A673 (cell line): Measurements from ENCODE around the gene RGS17. TPM values are rescaled to one million over a fixed set of nuclear protein-coding genes. Genes with fewer than 3 reads are reported as not detected.

Source experiments
- BruUV-seq: library from RNA; stranded (reverse); fragments of 400-500 nt; replicated peaks from 2 replicates; lab custom pipeline; 2021; lab: Mats Ljungman, UMichigan
- CTCF ChIA-PET: fragments of 300-600 bp; sonication (Branson Sonifier 250); formaldehyde crosslinking; loops from one replicate; lab custom pipeline; 2022; ENCODE audit warnings: antibody characterized with exemption; lab: Charles Lee
- POLR2A ChIA-PET: fragments of 300-600 bp; sonication (Branson Sonifier 250); formaldehyde crosslinking; loops from one replicate; lab custom pipeline; 2022; ENCODE audit warnings: antibody characterized with exemption; ENCODE audit not compliant: low non-redundant PET; lab: Charles Lee
- DNase-seq: peaks from one replicate; pipeline ENCODE4 v3.0.0-alpha.2; 2015; ENCODE audit warnings: low spot score
- H3K27ac ChIP-seq: fragments of 200-600 bp; sonication (generic); 2 replicates; pipeline ENCODE4 v1.5.1; 2016; ENCODE audit warnings: mixed run types, low read depth, mild to moderate bottlenecking, mixed read lengths, antibody characterized with exemption, low read length; ENCODE audit not compliant: poor library complexity, severe bottlenecking
- H3K27me3 ChIP-seq: fragments of 200-600 bp; sonication (generic); replicated peaks from 2 replicates; pipeline ENCODE4 v1.6.1; 2017; ENCODE audit warnings: mixed run types, low read depth, mild to moderate bottlenecking, mixed read lengths, antibody characterized with exemption, low read length; ENCODE audit not compliant: insufficient read depth, poor library complexity
- H3K36me3 ChIP-seq: fragments of 200-600 bp; sonication (generic); 2 replicates; pipeline ENCODE4 v1.6.1; 2016; ENCODE audit warnings: mixed run types, mild to moderate bottlenecking, mixed read lengths, antibody characterized with exemption, low read length; ENCODE audit not compliant: insufficient read depth, poor library complexity, severe bottlenecking
- H3K4me1 ChIP-seq: fragments of 200-600 bp; sonication (generic); 2 replicates; pipeline ENCODE4 v1.6.1; 2017; ENCODE audit warnings: mixed run types, mild to moderate bottlenecking, mixed read lengths, antibody characterized with exemption, low read length; ENCODE audit not compliant: insufficient read depth, poor library complexity, severe bottlenecking
- H3K4me3 ChIP-seq: fragments of 200-600 bp; sonication (generic); 2 replicates; pipeline ENCODE4 v1.5.1; 2016; ENCODE audit warnings: low read depth, mixed run types, mild to moderate bottlenecking, mixed read lengths, low read length; ENCODE audit not compliant: poor library complexity, severe bottlenecking
- H3K9me3 ChIP-seq: fragments of 200-600 bp; sonication (generic); 2 replicates; pipeline ENCODE4 v1.6.1; 2016; ENCODE audit warnings: mixed run types, low read depth, mild to moderate bottlenecking, mixed read lengths, antibody characterized with exemption, low read length; ENCODE audit not compliant: poor library complexity, severe bottlenecking
- EZH2 ChIP-seq: fragments of 200-600 bp; sonication (generic); IDR thresholded peaks from 2 replicates; pipeline ENCODE4 v1.6.1; 2017; ENCODE audit warnings: borderline replicate concordance, low read depth, mild to moderate bottlenecking, mixed read lengths, antibody characterized with exemption, low read length; ENCODE audit not compliant: poor library complexity, severe bottlenecking
- intact Hi-C: fragments of 100-400 bp; cut with micrococcal nuclease; formaldehyde crosslinking; loops from one replicate; pipeline ENCODE4 v1.10.0; 2022; ENCODE audit not compliant: unreplicated experiment
- total RNA-seq: library from RNA; stranded (reverse); gene quantifications from 2 replicates; pipeline ENCODE4 v1.2.3, GENCODE V29; 2021
- TF ChIP-seq, protein P1 (sequence below): fragments of 300-800, 200-600 bp; sonication (generic); conservative IDR thresholded peaks from 2 replicates; pipeline ENCODE4 v1.5.1; 2017; ENCODE audit warnings: low read depth, mild to moderate bottlenecking, antibody characterized with exemption, low read length, moderate library complexity, mixed read lengths

Gene RGS17
- total RNA-seq, 1 experiment from 2014 or later = 2.4 TPM

DNA sequence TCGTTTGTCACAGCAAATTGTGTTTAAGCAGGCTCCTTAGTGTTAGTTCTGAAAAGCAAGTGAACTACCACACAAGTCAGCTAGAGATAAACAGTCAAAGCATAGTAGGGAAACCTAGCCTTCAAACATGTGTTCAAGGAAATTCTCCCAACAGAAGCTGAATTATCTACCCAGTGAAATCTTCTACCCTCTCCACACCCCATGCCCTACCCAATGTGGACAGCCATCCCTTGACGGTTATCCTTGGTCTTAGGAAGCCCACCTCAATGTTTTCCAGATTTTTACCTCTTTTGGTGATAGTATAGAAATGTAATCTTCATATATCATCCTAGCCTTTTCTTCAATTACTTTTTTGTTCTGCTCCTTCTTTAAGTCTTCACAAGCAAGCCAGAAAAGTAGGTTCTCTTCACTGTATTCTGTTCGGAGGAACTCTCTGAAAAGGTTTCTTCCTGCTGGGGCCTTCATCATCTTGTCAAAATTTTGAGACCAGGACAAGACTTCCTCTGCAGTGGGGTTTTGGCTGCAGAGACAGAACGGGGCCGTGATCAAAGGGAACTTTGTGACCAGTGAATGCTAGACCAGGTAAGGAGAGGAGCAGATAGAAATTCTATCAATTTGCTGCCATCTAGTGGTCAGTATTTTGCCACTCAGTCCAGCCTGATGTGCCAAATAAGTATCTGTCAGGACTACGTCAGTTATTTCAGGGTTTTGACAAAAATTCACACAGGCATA lies 106.9 kb downstream of the RGS17 start:
- ChIA-PET POLR2A (interaction anchor here (0.5 kb wide), 1 partner anchor 1380 kb away, joined by 6 read pairs; no protein-coding TSS in a partner anchor), CTCF (no interaction called here)
- no peaks in the 10 kb centered on the region for H3K4me1 ChIP-seq
- no peak for TF ChIP-seq EZH2
- TF ChIP-seq, protein P1, sequence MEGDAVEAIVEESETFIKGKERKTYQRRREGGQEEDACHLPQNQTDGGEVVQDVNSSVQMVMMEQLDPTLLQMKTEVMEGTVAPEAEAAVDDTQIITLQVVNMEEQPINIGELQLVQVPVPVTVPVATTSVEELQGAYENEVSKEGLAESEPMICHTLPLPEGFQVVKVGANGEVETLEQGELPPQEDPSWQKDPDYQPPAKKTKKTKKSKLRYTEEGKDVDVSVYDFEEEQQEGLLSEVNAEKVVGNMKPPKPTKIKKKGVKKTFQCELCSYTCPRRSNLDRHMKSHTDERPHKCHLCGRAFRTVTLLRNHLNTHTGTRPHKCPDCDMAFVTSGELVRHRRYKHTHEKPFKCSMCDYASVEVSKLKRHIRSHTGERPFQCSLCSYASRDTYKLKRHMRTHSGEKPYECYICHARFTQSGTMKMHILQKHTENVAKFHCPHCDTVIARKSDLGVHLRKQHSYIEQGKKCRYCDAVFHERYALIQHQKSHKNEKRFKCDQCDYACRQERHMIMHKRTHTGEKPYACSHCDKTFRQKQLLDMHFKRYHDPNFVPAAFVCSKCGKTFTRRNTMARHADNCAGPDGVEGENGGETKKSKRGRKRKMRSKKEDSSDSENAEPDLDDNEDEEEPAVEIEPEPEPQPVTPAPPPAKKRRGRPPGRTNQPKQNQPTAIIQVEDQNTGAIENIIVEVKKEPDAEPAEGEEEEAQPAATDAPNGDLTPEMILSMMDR = peak; percentile 84
- H3K27me3 ChIP-seq = no peaks in the 10 kb centered on the region
- H3K4me3 ChIP-seq = no peak overlapping the region
- intact Hi-C loops = loop anchor here (2.0 kb wide), 2 partner anchors 71 to 159 kb away; no protein-coding TSS in a partner anchor
- no peaks in the 10 kb centered on the region for H3K36me3 ChIP-seq
- no peak overlapping the region for H3K27ac ChIP-seq
- BruUV-seq = no TSS peak
- H3K9me3 ChIP-seq = no peaks in the 10 kb centered on the region
- peak; percentile 72 for DNase-seq

DNA sequence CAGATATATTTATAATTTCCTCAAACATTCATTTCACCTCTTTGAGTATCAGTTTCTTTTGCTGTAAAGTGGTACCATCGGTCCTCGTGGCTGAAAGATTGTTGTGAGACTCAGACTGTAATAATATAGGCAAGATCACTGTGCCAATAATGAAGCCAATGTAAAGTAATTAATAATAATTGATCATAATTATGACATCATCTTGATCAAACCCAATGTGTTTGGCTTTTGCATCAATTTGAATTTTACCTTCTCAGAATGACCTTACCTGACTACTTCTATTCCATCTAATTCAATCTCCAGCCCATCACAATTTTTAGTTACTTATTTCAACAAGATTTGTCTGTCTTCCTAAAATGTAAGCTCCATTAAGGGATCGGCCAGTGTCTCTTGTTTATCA lies 112.7 kb downstream of the RGS17 start:
- Histone ChIP-seq H3K27me3 (no peaks in the 10 kb centered on the region), H3K27ac (no peak overlapping the region), H3K4me1 (peaks cover 7% of the 10 kb centered on the region), H3K4me3 (no peak overlapping the region), H3K36me3 (no peaks in the 10 kb centered on the region), H3K9me3 (no peaks in the 10 kb centered on the region)
- intact Hi-C loops = no loop called here
- TF ChIP-seq EZH2 = no peak
- TF ChIP-seq, protein P1 = no peak
- no peak for DNase-seq
- POLR2A ChIA-PET = no interaction called here
- BruUV-seq = no TSS peak
- CTCF ChIA-PET = no interaction called here

DNA sequence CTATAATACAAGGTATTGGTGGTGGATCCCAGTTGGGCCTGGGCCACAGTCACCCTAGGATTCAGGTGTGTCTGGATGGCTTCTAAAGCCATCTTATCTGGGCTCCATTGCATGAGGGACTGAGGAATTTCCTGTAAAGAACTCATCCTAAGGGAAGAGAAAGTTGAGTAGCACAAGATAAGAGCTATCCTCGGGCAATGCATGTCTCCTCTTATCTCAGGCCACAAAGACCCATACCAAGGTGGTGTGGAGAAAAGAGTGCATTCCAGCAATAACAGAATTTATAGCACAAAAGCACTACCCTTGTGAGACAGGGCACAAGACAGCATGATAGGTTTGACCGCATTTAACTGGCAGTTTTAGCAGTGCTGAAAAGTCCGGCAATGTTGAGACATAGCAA lies 114.2 kb downstream of the RGS17 start:
- H3K4me1 ChIP-seq = peaks cover 10% of the 10 kb centered on the region
- TF ChIP-seq EZH2 = no peak
- TF ChIP-seq, protein P1 = no peak
- H3K36me3 ChIP-seq = no peaks in the 10 kb centered on the region
- intact Hi-C loops = no loop called here
- H3K27me3 ChIP-seq = no peaks in the 10 kb centered on the region
- ChIA-PET POLR2A (no interaction called here), CTCF (no interaction called here)
- H3K27ac ChIP-seq = no peak overlapping the region
- H3K4me3 ChIP-seq = no peak overlapping the region
- no peaks in the 10 kb centered on the region for H3K9me3 ChIP-seq
- DNase-seq = no peak
- no TSS peak for BruUV-seq
